ENCODE results near the gene MGST2. TPM values are rescaled to one million over a fixed set of nuclear protein-coding genes. Genes with fewer than 3 reads are reported as not detected.

MGST2 gene
- total RNA-seq, 1 donor from 2014 or later, result 43.2 TPM

- TF ChIP-seq CTCF (conservative IDR thresholded peaks at IDR 0.05), result no peak
- Mint-ChIP-seq H3K9me3 (no peaks in the 10 kb centered on the region), H3K4me1 (ENCODE audit: unreplicated experiment) (peaks cover 43% of the 10 kb centered on the region), H3K27me3 (no peaks in the 10 kb centered on the region), H3K4me3 (no peak overlapping the region), H3K27ac (no peak overlapping the region), H3K36me3 (no peaks in the 10 kb centered on the region)
- DNase-seq (ENCODE audit: extremely low spot score, unreplicated experiment), result no peak
These were observed 83.7 kb downstream of the MGST2 start for GRCh38 chr4:139749338-139749737.

GRCh38 chr4:139749835-139750498 lies 84.3 kb downstream of the MGST2 start:
- Mint-ChIP-seq H3K9me3 (no peaks in the 10 kb centered on the region), H3K4me1 (ENCODE audit: unreplicated experiment) (peaks cover 44% of the 10 kb centered on the region), H3K27me3 (no peaks in the 10 kb centered on the region), H3K4me3 (no peak overlapping the region), H3K27ac (no peak overlapping the region), H3K36me3 (no peaks in the 10 kb centered on the region)
- no peak for TF ChIP-seq CTCF (conservative IDR thresholded peaks at IDR 0.05)
- DNase-seq (ENCODE audit: extremely low spot score, unreplicated experiment), result no peak

GRCh38 chr4:139753686-139754085 lies 88.1 kb downstream of the MGST2 start:
- H3K9me3 Mint-ChIP-seq, result no peaks in the 10 kb centered on the region
- no peaks in the 10 kb centered on the region for H3K36me3 Mint-ChIP-seq
- H3K4me3 Mint-ChIP-seq, result no peak overlapping the region
- no peaks in the 10 kb centered on the region for H3K27me3 Mint-ChIP-seq
- no peak for TF ChIP-seq CTCF (conservative IDR thresholded peaks at IDR 0.05)
- DNase-seq (ENCODE audit: extremely low spot score, unreplicated experiment), result no peak
- peaks cover 33% of the 10 kb centered on the region for H3K4me1 Mint-ChIP-seq (ENCODE audit: unreplicated experiment)
- H3K27ac Mint-ChIP-seq, result no peak overlapping the region

Other genes starting within 250 kb of the MGST2 start
- gene RAB33B, start 211.7 kb upstream of the MGST2 start, total RNA-seq (ENCODE audit: low replicate concordance), result 7.8 and 9.0 TPM in 2 replicates
- gene SETD7, start 109.6 kb upstream of the MGST2 start, total RNA-seq (ENCODE audit: low replicate concordance), result 17.0 and 28.2 TPM in 2 replicates

Data from type B pancreatic cell (in vitro differentiated cells).